K562 (cell line): ENCODE data around the gene ELOVL1. TPM values are rescaled to one million over a fixed set of nuclear protein-coding genes. Genes with fewer than 3 reads are reported as not detected.

Source experiments
- BCL6 ChIP-seq: fragments of 250-450 bp; sonication (Bioruptor Pico); IDR thresholded peaks from 2 replicates; pipeline ENCODE4 v1.4.0; 2020
- CBFA2T3 ChIP-seq: fragments of 450-650 bp; IDR thresholded peaks from 2 replicates; pipeline ENCODE4 v1.6.1; 2017
- CREBBP ChIP-seq: IDR thresholded peaks from one replicate; pipeline ENCODE4 v1.6.1; 2012; ENCODE audit warnings: low read depth, mild to moderate bottlenecking, control low read depth, inconsistent platforms, low read length
- EP400 ChIP-seq: fragments of 450-650 bp; IDR thresholded peaks from 2 replicates; pipeline ENCODE4 v1.6.1; 2017; ENCODE audit warnings: antibody characterized with exemption, mild to moderate bottlenecking, moderate library complexity
- FOXP4 ChIP-seq: sonication (generic); formaldehyde crosslinking; IDR thresholded peaks from 2 replicates; pipeline ENCODE4 v1.8.0; 2022; ENCODE audit warnings: mild to moderate bottlenecking, missing genetic modification reagents, borderline replicate concordance
- HDAC3 ChIP-seq: fragments of 450-650 bp; IDR thresholded peaks from 2 replicates; pipeline ENCODE4 v1.6.1; 2018; ENCODE audit warnings: borderline replicate concordance, mild to moderate bottlenecking, moderate library complexity; ENCODE audit not compliant: partially characterized antibody
- IRF1 ChIP-seq: sonication (generic); formaldehyde crosslinking; IDR thresholded peaks from 2 replicates; pipeline ENCODE4 v1.8.0; 2022; ENCODE audit warnings: missing genetic modification reagents, mild to moderate bottlenecking, borderline replicate concordance
- PYGO2 ChIP-seq: fragments of 450-650 bp; IDR thresholded peaks from 2 replicates; pipeline ENCODE4 v1.6.1; 2016; ENCODE audit warnings: mild to moderate bottlenecking, missing genetic modification characterization, moderate library complexity, missing compliant biosample characterization
- USF1 ChIP-seq: sonication (generic); formaldehyde crosslinking; IDR thresholded peaks from 2 replicates; pipeline ENCODE4 v1.9.0; 2022; ENCODE audit warnings: mild to moderate bottlenecking, missing genetic modification reagents
- ZBTB8A ChIP-seq: fragments of 450-650 bp; IDR thresholded peaks from 2 replicates; pipeline ENCODE4 v1.6.1; 2018; ENCODE audit warnings: mild to moderate bottlenecking, moderate library complexity; ENCODE audit not compliant: partially characterized antibody
- ZNF121 ChIP-seq: sonication (generic); formaldehyde crosslinking; conservative IDR thresholded peaks from 2 replicates; pipeline ENCODE4 v1.8.0; 2022; ENCODE audit warnings: missing genetic modification reagents
- ZNF347 ChIP-seq: fragments of 450-650 bp; formaldehyde crosslinking; IDR thresholded peaks from 2 replicates; pipeline ENCODE4 v1.4.0; 2020; ENCODE audit warnings: low read depth, mild to moderate bottlenecking, moderate library complexity
- ZNF407 ChIP-seq: fragments of 450-650 bp; IDR thresholded peaks from 2 replicates; pipeline ENCODE4 v1.6.1; 2016; ENCODE audit warnings: low read depth
- polyA plus RNA-seq, 8 experiments: library from polyadenylated mRNA; depleted of rRNA in 4 of 8; stranded (reverse) in 5 of 8; unstranded in 3 of 8; fragments of >200 nt; fragmentation: Nextera tagmentation in 2 of 8; fragmentation: Illumina TruSeq in 1 of 8; extraction: Ambion mirVana in 2 of 8; extraction: Trizol in 1 of 8; gene quantifications; 2 replicates each; pipeline versions ENCODE4 v1.2.1 to v1.2.3, GENCODE V29; 2011 to 2014; ENCODE audit warnings: inconsistent platforms in 1 of 8, missing spikeins in 1 of 8
- total RNA-seq, 7 experiments: library from RNA; depleted of rRNA in 6 of 7; stranded (reverse); fragments of >200 nt in 6 of 7; fragmentation: Illumina TruSeq in 2 of 7; extraction: Trizol in 2 of 7; gene quantifications; 2 replicates each; pipeline versions ENCODE4 v1.2.1 to v1.2.3, GENCODE V29; 2011 to 2021; ENCODE audit warnings: low replicate concordance in 1 of 7

The ELOVL1 gene
- total and polyA plus RNA-seq, 9 of the 15 experiments (the other 6 are each of a cell fraction or from before 2014, with no cell fraction given): 51.0 to 157 (median 70.3) TPM

- TF ChIP-seq ZNF407: no peak
- no peak; the same call in 1 of the 2 replicates for TF ChIP-seq USF1 (CRISPR knock-in tag)
- no peak for TF ChIP-seq ZNF347 (CRISPR knock-in tag)
- TF ChIP-seq PYGO2 (tag): 0 out of 2 replicates have a peak, but pooled peaks have one; percentile 43
- no peak for TF ChIP-seq ZBTB8A
- TF ChIP-seq HDAC3: peak; percentile 73
- no peak for TF ChIP-seq FOXP4 (CRISPR knock-in tag)
- TF ChIP-seq CBFA2T3: peak; percentile 94
- no peak for TF ChIP-seq CREBBP
- no peak for TF ChIP-seq IRF1
- no peak for TF ChIP-seq BCL6 (CRISPR knock-in tag)
- no peak; the same call in 1 of the 2 replicates for TF ChIP-seq EP400
- no peak for TF ChIP-seq ZNF121
Measured at GRCh38 chr1:43405219-43405875, 37.5 kb upstream of the ELOVL1 start (continued).
